Pancreas (tissue), 10 donors: ENCODE data around the gene TEF. TPM values are rescaled to one million over a fixed set of nuclear protein-coding genes. Genes with fewer than 3 reads are reported as not detected.

ENCODE experiments used
- ATAC-seq, 4 donors: fragments of 200-7000 bp; cut with Tn5 transposase; one replicate each; pipeline versions ENCODE4 v1.8.0 to v1.9.1; 2020; ENCODE audit warnings: mild to moderate bottlenecking in 4 of 4, moderate library complexity in 4 of 4
- DNase-seq, 6 donors: peaks; one replicate each; pipeline ENCODE4 v3.0.0-alpha.2; 2020
- FAIRE-seq: peaks from 2 replicates; lab custom pipeline; 2012; peaks lifted over from hg19 to GRCh38; lab: Jason Lieb, UNC
- H3K27ac ChIP-seq, 4 donors: fragments of 200-600 bp; sonication (generic); 1 replicate in 3 of 4; 2 replicates in 1 of 4; pipeline versions ENCODE4 v1.5.0 to v1.8.0; 2020
- H3K27me3 ChIP-seq, 4 donors: fragments of 200-600 bp; one replicate each; pipeline ENCODE4 v1.8.0; 2021
- H3K36me3 ChIP-seq, 3 donors: fragments of 200-600 bp; sonication (generic) in 1 of 3; one replicate each; pipeline versions ENCODE4 v1.5.0 to v1.8.0; 2020 to 2021
- H3K4me1 ChIP-seq, 3 donors: fragments of 200-600 bp; one replicate each; pipeline ENCODE4 v1.8.0; 2021
- H3K4me3 ChIP-seq, 4 donors: fragments of 200-600 bp; sonication (generic) in 2 of 4; one replicate each; pipeline versions ENCODE4 v1.5.0 to v1.8.0; 2020 to 2021
- H3K9me3 ChIP-seq, 4 donors: fragments of 200-600 bp; one replicate each; pipeline ENCODE4 v1.8.0; 2021
- WGBS, 2 donors: extraction: QIAGEN DNeasy Blood & Tissue Kit; methylation state at CpG; one replicate each; pipeline ENCODE4 v1.1.7; 2013; 5-methylcytosine and 5-hydroxymethylcytosine counted together
- intact Hi-C, 3 donors: fragments of 100-400 bp; cut with DNase I; formaldehyde crosslinking; loops; one replicate each; pipeline versions ENCODE4 v1.11.1 to v1.14.2; 2022
- polyA plus RNA-seq, 2 donors: library from polyadenylated mRNA; stranded (reverse); fragments of 200-250 nt; gene quantifications; one replicate each; pipeline ENCODE4 v1.2.3, GENCODE V29; 2013
- total RNA-seq, 6 donors: library from RNA; stranded (reverse); fragmentation: NEBNext Ultra II Directional in 4 of 6; extraction: Animal tissue kit (Norgen Biotek cat#: 25700) in 4 of 6; gene quantifications; one replicate each; pipeline versions ENCODE4 v1.2.1 to v1.2.4, GENCODE V29; 2021 to 2023
- TF ChIP-seq, protein P1 (sequence below), 4 donors: fragments of 200-600 bp; sonication (generic) in 3 of 4; IDR thresholded peaks; one replicate each; pipeline versions ENCODE4 v1.5.0 to v1.8.0; 2021; ENCODE audit warnings: antibody characterized with exemption in 4 of 4
- donor health status: healthy with polysubstance abuse.
- donor health status: DM: no; HTN: no; CAD: no; lungs with moderate emphysema.
- donor health status: DM: no; HTN: no; CAD: no.
- donor health status: control.
- donor health status: control.
- donor health status: Bipolar disorder and iron deficiency.
- donor health status: DM: yes; HTN: yes; CAD: no.
- donor health status: DM: no; HTN: no; CAD: no.
- donor health status: DM: no; HTN: no; CAD: no.
- donor health status: DM: yes; HTN: yes; CAD: no.

Gene TEF
- total and polyA plus RNA-seq, 8 donors, result 8.3 to 19.6 (median 17.6) TPM

DNA sequence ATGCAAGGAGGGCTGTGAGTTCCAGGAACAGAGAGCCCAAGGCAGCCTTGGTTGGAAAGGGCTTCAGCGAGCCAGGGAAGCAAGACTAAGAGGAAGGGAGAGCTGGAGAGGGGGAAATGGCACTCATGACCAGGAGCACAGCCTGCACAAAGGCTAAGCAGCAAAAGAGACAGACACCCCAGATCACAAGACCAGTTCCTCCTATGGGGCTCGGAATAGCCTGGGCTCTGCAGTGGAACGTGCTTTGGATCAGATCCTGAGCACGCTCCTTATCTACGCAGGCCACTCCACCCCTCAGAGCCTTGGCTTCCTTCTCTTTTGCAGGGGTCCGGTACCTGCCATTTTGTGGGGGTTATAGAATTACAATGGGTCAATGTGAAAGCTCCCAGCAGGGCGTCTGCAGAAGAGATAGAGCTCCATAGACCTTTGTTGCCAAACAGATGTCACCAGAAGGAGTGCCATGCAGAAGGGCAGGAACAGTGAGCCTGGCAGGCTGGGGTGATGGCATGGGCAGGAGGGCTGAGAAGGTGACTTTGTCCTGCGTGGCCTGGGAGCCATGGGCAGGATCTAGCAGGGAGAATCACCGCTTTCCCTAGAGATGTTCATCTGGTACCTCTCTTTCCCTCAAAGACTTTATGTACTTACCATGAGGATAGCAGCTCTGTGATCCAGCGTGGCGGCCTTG lies 46.6 kb upstream of the TEF start:
- WGBS, 2 donors, result 95 to 97% methylated on average over 11 of the region's 11 CpGs
- Histone ChIP-seq H3K4me3 (no peak overlapping the region), H3K36me3 (peaks cover 0 to 14% (median 12%) of the 10 kb centered on the region in 3 donors)

DNA sequence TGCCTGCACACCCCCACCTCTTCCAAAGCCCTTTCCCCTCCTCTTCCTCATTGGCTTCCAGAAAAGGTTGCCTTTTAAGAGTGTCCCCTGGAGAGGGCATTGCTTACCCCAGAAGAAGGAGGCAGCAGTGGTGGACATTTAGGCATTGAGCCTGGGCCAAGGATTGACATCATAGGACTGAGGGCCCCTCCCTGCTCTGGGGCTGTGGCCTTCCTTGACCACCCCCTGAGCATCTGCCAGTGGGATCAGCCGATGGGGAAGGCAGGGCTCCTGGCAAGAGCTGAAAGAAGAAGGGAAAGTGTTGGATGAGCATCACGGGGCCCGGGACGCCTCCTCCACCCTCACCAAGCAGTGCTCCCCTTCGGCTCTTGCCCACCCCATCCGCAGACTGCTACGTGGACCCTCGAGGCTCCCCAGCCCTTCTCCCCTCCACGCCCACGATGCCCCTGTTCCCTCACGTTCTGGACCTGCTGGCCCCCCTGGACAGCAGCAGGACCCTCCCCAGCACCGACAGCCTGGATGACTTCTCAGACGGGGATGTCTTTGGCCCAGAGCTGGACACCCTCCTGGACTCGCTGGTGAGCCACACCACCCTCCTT lies 43.0 kb upstream of the TEF start:
- intact Hi-C loops, result no loop called here
- 83 to 90% methylated on average over 14 of the region's 14 CpGs for WGBS, 2 donors
- no peaks in the 10 kb centered on the region for H3K4me1 ChIP-seq
- FAIRE-seq (no peak), DNase-seq (no peak), ATAC-seq (no peak)
- no peaks in the 10 kb centered on the region for H3K9me3 ChIP-seq
- H3K27me3 ChIP-seq, result no peaks in the 10 kb centered on the region
- no peak overlapping the region for H3K4me3 ChIP-seq
- TF ChIP-seq, protein P1, sequence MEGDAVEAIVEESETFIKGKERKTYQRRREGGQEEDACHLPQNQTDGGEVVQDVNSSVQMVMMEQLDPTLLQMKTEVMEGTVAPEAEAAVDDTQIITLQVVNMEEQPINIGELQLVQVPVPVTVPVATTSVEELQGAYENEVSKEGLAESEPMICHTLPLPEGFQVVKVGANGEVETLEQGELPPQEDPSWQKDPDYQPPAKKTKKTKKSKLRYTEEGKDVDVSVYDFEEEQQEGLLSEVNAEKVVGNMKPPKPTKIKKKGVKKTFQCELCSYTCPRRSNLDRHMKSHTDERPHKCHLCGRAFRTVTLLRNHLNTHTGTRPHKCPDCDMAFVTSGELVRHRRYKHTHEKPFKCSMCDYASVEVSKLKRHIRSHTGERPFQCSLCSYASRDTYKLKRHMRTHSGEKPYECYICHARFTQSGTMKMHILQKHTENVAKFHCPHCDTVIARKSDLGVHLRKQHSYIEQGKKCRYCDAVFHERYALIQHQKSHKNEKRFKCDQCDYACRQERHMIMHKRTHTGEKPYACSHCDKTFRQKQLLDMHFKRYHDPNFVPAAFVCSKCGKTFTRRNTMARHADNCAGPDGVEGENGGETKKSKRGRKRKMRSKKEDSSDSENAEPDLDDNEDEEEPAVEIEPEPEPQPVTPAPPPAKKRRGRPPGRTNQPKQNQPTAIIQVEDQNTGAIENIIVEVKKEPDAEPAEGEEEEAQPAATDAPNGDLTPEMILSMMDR (IDR thresholded peaks at IDR 0.05), result no peak
- H3K27ac ChIP-seq, result no peak overlapping the region
- peaks cover 4 to 11% (median 6%) of the 10 kb centered on the region in 3 donors for H3K36me3 ChIP-seq

More for the DNA sequence above, 46.6 kb upstream of the TEF start:
- FAIRE-seq (no peak), DNase-seq (no peak), ATAC-seq (no peak)
- intact Hi-C loops, result no loop called here
- Histone ChIP-seq H3K9me3 (no peaks in the 10 kb centered on the region), H3K27ac (no peak overlapping the region), H3K4me1 (no peaks in the 10 kb centered on the region), H3K27me3 (no peaks in the 10 kb centered on the region)
- TF ChIP-seq, protein P1 (IDR thresholded peaks at IDR 0.05), result no peak

DNA sequence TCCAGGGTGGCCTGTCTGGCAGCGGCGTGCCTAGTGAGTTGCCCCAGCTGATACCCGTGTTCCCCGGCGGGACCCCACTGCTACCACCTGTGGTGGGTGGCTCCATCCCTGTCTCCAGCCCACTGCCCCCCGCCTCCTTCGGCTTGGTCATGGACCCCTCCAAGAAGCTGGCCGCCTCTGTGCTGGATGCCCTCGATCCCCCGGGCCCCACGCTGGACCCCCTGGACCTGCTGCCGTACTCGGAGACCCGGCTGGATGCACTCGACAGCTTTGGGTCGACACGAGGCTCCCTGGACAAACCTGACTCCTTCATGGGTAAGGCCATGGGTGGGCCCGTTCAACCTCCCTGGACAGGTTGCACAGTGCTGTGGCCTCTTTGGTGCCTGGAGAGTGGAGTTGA lies 41.9 kb upstream of the TEF start:
- FAIRE-seq, result no peak
- DNase-seq, result no peak
- Histone ChIP-seq H3K27me3 (no peaks in the 10 kb centered on the region), H3K4me3 (no peak overlapping the region), H3K36me3 (peaks cover 4 to 16% (median 8%) of the 10 kb centered on the region in 3 donors), H3K4me1 (no peaks in the 10 kb centered on the region), H3K9me3 (no peaks in the 10 kb centered on the region), H3K27ac (no peak overlapping the region)
- 94 to 95% methylated on average over 18 of the region's 18 CpGs for WGBS, 2 donors
- TF ChIP-seq, protein P1 (IDR thresholded peaks at IDR 0.05), result no peak
- intact Hi-C loops, result no loop called here
- no peak for ATAC-seq

- H3K9me3 ChIP-seq, result no peaks in the 10 kb centered on the region
- H3K36me3 ChIP-seq, result peaks cover 4 to 22% (median 8%) of the 10 kb centered on the region in 3 donors
- TF ChIP-seq, protein P1 (IDR thresholded peaks at IDR 0.05), result no peak
- no peaks in the 10 kb centered on the region for H3K27me3 ChIP-seq
- intact Hi-C loops, result no loop called here
- no peak for DNase-seq
- H3K4me3 ChIP-seq, result no peak overlapping the region
- no peak for FAIRE-seq
- no peaks in the 10 kb centered on the region for H3K4me1 ChIP-seq
- 81 to 85% methylated on average over 11 of the region's 11 CpGs for WGBS, 2 donors
- ATAC-seq, result no peak
- H3K27ac ChIP-seq, result no peak overlapping the region
These were observed 41.4 kb upstream of the TEF start for GRCh38 chr22:41340357-41340756.

GRCh38 chr22:41341012-41341411 lies 40.7 kb upstream of the TEF start:
- no peaks in the 10 kb centered on the region for H3K27me3 ChIP-seq
- H3K36me3 ChIP-seq, result peaks cover 4 to 28% (median 8%) of the 10 kb centered on the region in 3 donors
- no peak overlapping the region for H3K27ac ChIP-seq
- TF ChIP-seq, protein P1 (IDR thresholded peaks at IDR 0.05), result no peak
- H3K4me3 ChIP-seq, result no peak overlapping the region
- intact Hi-C loops, result no loop called here
- no peaks in the 10 kb centered on the region for H3K4me1 ChIP-seq
- no peaks in the 10 kb centered on the region for H3K9me3 ChIP-seq
- no peak for DNase-seq
- no peak for ATAC-seq
- FAIRE-seq, result no peak
- 92 to 94% methylated on average over 8 of the region's 8 CpGs for WGBS, 2 donors
